Erythroblast (primary cell): ENCODE data around the gene MSL2.
"Not testable (repeated sequence)": the region's sequence is repeated elsewhere in the genome, so short reads cannot be mapped to it uniquely, and the experiment has no call there.

Experiments
- DNase-seq, 2 experiments: peaks; one replicate each; lab custom pipeline; 2025; lab: John Stamatoyannopoulos, UW
- GATA1 ChIP-seq: IDR thresholded peaks from 2 replicates; pipeline ENCODE4 v1.6.1; 2011; ENCODE audit warnings: low read depth, mild to moderate bottlenecking, control low read depth, low read length, moderate library complexity
- POLR2A ChIP-seq: IDR thresholded peaks from 2 replicates; pipeline ENCODE4 v1.6.1; 2011; ENCODE audit warnings: mild to moderate bottlenecking, low read length

The MSL2 gene

DNA sequence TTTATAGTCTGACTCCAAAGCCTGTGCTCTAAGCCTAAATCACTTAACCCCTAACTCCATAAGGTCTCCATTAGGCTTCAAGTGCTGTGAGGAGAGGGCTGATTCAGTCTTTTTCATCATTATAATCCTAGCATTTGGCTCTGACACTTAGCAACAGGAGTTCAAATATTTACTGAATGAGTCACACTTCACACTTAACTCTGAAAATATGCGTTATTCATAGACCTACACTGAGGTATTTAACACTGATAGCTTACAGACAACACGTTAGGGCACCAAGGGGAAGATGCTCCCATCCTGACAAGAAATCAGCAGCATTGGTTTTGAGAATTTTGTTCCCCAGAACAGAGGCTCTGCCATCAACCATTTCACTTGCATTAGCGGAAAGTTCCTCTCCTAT is 53.5 kb downstream of the MSL2 start:
- TF ChIP-seq POLR2A = no peak
- TF ChIP-seq GATA1 = no peak
- DNase-seq = no peak

DNA sequence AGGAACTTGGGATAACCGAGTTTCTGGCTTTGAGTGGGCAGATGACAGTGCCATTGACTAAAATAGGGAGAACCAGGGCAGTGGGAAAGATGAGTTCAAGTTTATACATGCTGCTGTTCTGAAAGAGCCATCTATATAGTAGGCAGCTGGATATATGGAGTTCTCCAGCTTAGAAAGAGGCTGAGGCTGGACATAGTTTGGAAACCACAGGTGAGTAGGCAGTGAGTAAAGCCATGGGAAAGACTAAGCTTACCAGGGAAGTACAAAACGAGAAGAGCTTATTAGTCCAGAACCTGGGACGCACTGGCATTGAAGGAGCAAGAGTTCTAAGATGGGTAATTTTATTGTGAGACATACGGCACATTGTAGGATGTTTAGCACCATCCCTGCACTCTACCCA is 54.2 kb downstream of the MSL2 start:
- TF ChIP-seq GATA1 = no peak
- TF ChIP-seq POLR2A = no peak
- DNase-seq = no peak

DNA sequence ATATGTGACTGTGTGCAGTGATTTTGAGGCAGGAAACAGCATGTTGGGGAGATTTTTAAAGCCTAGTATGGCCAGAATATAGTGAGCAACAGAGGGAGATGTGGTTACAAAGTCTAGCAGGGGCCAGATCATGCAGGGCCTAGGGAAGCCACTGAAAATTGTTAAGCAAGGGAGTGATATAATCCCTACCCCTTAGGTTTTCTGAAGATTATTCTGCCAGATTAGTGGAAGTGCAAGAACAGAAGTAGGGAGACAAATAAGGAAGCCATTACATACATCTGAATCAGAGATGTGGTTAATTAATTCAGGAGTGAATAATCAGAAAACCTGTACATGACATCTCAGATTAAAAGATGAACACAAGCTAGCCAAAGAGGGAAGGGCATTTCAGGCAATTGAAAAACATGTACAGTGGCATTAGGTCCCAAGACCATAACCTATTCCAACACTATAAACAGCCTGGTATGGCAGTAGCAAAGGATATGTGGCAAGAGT is 54.8 kb downstream of the MSL2 start:
- TF ChIP-seq GATA1 (no peak), POLR2A (no peak)
- DNase-seq = no peak

DNA sequence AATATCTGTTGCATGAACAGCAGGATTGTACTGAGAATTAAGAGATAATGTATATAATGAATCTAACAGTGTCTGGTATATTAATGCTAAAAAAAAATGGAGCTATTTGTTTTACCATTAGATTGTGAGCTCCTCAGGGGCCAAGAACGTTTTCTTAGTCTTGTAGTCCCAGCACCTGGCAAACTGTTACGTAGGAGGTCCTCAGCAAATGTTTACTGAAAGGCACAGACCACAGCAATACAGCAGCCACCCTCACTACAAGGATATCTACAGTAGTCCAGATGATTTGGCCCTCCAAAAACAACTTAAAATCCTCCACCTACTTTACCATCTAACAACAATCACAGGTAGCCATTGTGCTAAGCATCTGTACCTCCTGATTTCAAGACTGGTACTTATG is 59.7 kb downstream of the MSL2 start:
- peak in 1 of 2 experiments; percentile 44 for DNase-seq
- TF ChIP-seq POLR2A = no peak

DNA sequence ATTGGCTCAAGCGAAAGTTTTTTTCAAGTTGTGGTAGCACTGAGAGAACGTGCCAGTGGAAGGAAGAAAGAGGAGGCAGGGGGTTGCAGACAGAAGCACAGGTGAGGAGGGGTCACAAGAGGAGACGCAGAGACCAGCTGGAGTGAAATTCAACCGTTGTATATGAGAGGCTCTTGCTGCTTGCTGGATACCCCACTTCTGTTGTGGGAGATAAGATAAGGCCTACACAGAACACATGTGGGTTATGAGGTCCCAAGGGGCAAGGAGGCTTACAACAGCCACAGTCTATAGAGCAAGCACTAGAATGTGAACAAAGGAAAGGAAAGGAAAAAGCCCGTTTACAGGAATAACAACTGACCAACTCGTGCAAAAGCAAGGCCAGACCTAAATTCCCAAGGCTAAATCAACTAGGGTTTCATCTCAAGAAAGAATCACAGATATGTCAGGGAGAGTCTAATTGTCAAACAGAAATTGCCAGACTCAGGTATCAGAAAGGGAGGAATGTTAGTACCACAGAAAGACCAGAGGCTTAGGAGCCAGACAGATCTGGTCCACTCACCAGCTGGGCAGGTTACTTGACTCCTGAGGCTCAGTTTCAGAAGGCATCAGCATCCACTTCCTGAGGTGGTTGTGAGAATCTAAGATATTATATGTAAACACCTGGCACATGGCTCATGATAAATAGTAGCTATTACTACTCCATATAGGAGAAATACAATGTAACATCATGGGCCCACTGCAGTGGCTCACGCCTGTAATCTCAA is 60.9 kb downstream of the MSL2 start:
- peak; percentile 87 to 97 for DNase-seq
- peak; percentile 45 for TF ChIP-seq POLR2A
- no peak for TF ChIP-seq GATA1

DNA sequence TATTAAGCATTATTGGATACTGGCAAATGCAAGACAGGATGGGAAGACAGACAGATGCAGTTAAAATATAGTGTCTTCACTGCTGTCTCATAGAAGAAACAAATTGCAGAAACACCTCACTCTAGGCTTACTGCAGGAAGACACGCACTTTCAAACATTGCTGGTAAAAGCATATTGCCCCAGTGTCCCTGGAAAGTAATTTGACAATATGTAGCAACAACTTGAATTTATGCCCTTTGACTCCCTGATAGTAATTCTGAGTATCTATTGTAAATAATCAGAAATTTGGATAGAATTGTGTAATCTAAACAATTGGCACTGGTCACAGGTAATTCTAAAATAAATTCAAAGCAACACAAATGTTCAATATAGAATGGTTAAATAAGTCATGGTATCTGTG is 62.0 kb downstream of the MSL2 start:
- TF ChIP-seq GATA1 (no peak), POLR2A (no peak)

DNA sequence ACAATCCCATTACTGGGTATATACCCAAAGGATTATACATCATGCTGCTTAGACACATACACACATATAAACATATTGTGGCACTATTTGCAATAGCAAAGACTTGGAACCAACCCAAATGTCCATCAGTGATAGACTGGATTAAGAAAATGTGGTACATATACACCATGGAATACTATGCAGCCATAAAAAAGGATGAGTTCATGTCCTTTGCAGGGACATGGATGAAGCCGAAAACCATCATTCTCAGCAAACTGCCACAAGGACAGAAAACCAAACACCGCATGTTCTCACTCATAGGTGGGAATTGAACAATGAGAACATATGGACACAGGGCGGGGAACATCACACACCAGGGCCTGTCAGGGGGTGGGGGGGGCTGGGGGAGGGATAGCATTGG is 64.5 kb downstream of the MSL2 start:
- not testable (repeated sequence) for DNase-seq

More for the DNA sequence above, 62.0 kb downstream of the MSL2 start:
- DNase-seq = peak in 1 of 2 experiments; percentile 30

DNA sequence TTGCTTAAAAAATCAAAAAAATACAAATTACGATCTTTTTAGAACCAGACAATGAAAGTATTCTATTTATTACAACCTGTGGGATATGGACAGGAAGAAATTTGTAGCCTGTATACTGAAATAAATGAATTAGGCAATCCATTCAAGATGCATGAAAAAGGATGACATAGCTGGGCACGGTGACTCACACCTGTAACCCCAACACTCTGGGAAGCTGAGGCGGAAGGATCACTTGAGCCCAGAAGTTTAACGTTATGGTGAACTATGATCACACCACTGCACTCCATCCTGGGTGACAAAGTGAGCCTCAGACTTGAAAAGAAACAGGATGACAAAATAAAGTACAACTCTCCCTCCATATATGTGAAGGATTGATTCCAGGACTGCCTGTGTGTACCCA is 74.1 kb downstream of the MSL2 start:
- DNase-seq = no peak
- TF ChIP-seq GATA1 (no peak), POLR2A (no peak)

DNA sequence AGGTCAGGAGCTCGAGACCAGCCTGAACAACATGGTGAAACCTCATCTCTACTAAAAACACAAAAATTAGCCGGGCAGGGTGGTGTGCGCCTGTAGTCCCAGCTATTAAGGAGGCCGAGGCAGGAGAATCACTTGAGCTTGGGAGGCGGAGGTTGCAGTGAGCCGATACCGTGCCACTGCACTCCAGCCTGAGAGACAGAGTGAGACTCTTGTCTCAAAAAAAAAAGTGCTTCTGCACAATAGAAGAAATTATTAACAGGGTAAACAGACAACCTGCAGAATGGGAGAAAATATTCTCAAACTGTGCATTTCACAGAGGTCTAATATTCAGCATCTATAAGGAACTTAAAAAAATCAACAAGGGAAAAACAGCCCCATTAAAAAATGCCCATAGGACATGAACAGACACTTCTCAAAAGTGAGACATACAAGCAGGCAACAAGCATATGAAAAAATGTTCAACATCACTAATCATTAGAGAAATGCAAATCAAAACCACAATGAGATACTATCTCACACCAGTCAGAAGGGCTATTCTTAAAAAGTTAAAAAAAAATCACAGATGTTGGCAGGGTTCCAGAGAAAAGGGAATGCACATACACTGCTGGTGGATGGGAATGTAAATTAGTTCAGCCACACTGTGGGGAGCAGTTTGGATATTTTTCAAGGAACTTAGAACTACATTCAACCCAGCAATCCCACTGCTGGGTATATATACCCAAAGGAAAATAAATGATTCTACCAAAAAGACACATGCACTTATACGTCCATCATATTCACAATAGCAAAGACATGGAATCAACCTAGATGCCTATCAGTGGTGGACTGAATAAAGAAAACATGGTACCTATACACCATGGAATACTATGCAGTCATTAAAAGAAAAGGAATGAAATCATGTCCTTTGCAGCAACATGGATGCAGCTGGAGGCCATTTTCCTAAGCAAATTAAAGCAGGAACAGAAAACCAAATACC is 75.5 kb downstream of the MSL2 start:
- no peak for DNase-seq
- TF ChIP-seq GATA1 = no peak
- no peak for TF ChIP-seq POLR2A

DNA sequence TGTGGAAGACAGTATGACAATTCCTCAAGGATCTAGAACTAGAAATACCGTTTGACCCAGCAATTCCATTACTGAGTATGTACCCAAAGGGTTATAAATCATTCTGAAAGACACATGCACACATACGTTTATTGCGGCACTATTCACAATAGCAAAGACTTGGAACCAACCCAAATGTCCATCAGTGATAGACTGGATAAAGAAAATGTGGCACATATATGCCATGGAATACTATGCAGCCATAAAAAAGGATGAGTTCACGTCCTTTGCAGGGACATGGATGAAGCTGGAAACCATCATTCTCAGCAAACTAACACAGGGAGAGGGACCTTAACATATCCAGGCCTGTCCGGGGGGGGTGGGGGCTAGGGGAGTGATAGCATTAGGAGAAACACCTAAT is 76.4 kb downstream of the MSL2 start:
- not testable (repeated sequence) for DNase-seq

DNA sequence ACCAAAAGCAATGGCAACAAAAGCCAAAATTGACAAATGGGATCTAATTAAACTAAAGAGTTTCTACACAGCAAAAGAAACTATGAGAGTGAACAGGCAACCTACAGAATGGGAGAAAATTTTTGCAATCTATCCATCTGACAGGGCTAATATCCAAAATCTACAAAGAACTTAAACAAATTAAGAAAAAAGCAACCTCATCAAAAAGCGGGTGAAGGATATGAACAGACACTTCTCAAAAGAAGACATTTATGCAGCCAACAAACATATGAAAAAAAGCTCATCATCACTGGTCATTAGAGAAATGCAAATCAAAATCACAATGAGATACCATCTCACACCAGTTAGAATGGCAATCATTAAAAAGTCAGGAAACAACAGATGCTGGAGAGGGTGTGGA is 76.8 kb downstream of the MSL2 start:
- not testable (repeated sequence) for DNase-seq

DNA sequence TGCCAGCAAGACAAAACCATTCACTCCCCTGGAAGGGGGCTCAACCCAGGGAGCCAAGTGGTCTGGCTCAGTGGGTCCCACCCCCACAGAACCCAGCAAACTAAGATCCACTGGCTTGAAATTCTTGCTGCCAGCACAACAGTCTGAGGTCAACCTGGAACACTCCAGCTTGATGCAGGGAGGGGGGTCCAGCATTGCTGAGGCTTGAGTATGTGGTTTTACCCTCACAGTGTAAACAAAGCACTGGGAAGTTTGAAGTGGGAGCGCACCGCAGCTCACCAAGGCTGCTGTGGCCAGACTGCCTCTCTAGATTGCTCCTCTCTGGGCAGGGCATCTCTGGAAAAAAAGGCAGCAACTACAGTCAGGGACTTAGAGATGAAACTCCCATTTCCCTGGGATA is 81.7 kb downstream of the MSL2 start:
- TF ChIP-seq POLR2A = no peak
- no peak for TF ChIP-seq GATA1
- DNase-seq = no peak

DNA sequence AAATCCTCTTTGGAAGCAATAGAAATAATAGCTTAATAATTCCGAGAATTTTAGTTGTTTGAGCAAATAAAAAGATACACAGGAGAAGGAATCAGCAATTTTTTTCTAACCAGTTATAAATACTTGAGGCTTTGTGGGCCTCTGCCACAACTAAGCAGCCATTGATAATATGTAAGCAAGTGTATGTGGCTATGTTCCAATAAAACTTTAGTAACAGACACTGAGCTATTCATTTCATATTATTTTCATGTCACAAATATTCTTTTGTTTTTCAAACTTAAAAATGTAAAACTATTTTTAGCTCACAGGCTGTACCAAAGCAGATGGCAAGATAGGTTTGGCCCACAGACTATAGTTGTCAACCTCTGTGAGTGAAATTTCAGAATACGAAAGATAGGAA is 85.7 kb downstream of the MSL2 start:
- no peak for TF ChIP-seq GATA1
- no peak for TF ChIP-seq POLR2A
- DNase-seq = no peak

DNA sequence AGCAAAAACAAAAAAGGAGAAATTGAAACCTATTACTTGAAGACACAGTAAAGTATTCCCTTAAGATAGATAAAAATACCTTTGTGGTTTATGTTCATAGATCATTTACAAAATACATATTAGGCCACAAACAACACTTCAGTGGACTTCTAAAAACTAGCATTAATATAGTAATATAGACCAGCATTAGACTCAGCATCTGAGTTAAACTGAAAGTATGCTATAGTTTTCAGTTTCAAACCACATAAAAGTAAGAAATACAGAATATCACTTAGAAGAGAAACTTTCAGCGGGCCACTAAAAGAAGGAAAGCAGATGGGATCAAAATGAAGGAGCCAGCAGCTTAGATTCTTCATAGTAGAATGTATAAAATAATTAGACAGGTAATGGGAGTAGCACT is 86.6 kb downstream of the MSL2 start:
- TF ChIP-seq POLR2A = no peak
- TF ChIP-seq GATA1 = no peak
- no peak for DNase-seq

DNA sequence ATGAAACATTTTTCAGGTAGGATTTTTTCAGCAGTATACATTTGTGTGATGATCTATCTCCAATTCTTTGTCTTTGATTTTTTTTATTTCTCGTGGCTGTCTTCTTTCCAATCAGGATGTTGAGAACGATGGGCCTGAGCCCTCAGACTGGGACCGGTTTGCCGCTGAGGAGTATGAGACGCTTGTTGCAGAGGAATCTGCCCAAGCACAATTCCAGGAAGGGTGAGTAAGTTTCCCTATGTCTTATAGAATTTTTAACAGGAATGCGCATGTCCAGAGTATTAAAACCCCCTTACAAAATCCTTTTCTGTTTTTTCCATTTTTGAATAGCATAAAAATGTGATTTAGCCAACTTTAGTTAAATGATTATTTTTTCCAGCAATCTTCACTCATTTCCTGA is 90.0 kb downstream of the MSL2 start:
- DNase-seq = no peak
- TF ChIP-seq GATA1 = no peak
- TF ChIP-seq POLR2A = no peak
